SJCRH30 (cell line): ENCODE measurements around the gene CKAP2. TPM values are rescaled to one million over a fixed set of nuclear protein-coding genes. Genes with fewer than 3 reads are reported as not detected.
A peak's percentile ranks its signal among the peaks of the same experiment; 100 is the strongest.
"Not testable (repeated sequence)": the region's sequence is repeated elsewhere in the genome, so short reads cannot be mapped to it uniquely, and the experiment has no call there.

Source experiments
- DNase-seq, 2 experiments: peaks; one replicate each; pipeline ENCODE4 v3.0.0-alpha.2; 2015 to 2020
- H3K27ac ChIP-seq: fragments of 250-450 bp; sonication (Bioruptor Pico); 2 replicates; pipeline ENCODE4 v1.5.1; 2020; ENCODE audit warnings: mild to moderate bottlenecking, moderate library complexity
- H3K27me3 ChIP-seq: fragments of 250-450 bp; sonication (Bioruptor Pico); 2 replicates; pipeline ENCODE4 v1.5.1; 2020; ENCODE audit warnings: mild to moderate bottlenecking, moderate library complexity
- H3K36me3 ChIP-seq: fragments of 250-450 bp; sonication (Bioruptor Pico); 2 replicates; pipeline ENCODE4 v1.5.1; 2020; ENCODE audit warnings: mild to moderate bottlenecking, moderate library complexity
- H3K4me1 ChIP-seq: fragments of 250-450 bp; sonication (Bioruptor Pico); 2 replicates; pipeline ENCODE4 v1.5.1; 2020; ENCODE audit warnings: mild to moderate bottlenecking, moderate library complexity
- H3K4me3 ChIP-seq: fragments of 250-450 bp; sonication (Bioruptor Pico); 2 replicates; pipeline ENCODE4 v1.5.1; 2020; ENCODE audit warnings: mild to moderate bottlenecking, moderate library complexity
- H3K9me3 ChIP-seq: fragments of 250-450 bp; sonication (Bioruptor Pico); replicated peaks from 2 replicates; pipeline ENCODE4 v1.5.1; 2020; ENCODE audit warnings: mild to moderate bottlenecking, moderate library complexity
- total RNA-seq: library from RNA; depleted of rRNA; stranded (reverse); fragments of >200 nt; shearing (Covaris generic); gene quantifications from 2 replicates; pipeline ENCODE4 v1.2.3, GENCODE V29; 2014

CKAP2 gene
- total RNA-seq, 1 experiment from 2014 or later: 120 TPM

DNA sequence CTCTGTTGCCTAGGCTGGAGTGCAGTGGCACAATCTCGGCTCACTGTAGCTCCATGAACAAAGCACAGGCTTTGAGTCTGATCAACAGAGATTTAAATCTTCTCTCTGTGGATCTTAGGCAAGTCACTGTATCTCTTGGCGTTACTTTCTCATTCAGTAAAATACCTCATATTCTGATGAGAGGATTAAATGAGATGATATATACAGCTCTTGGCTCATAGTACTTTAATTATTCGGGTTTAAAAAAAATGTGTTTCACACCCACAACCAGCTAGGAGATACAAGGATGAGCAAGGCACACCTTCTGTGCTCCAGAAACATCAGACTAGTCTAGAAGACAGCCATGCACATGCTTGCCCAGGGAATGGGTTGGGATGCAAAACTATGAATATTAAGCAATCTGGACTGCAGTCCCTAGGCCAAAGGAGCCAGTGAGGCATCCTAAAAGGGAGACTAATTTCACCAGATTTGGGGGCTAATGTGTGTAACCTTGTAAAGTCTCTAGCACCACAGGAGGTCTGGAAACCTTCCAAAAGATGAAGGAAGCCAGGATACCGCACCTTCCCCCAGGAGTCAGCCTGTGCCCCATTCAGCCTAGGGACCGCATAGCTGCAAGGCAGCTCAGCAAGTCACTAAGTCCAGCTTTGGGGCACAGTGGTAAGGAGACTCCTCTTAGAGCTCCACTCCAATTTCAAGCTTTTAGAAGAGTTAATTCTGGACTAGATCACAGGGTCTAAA, 7.3 kb upstream of the CKAP2 start:
- DNase-seq: peak; percentile 71 to 84
- Histone ChIP-seq H3K27ac (peak overlapping the region; percentile 41), H3K9me3 (no peaks in the 10 kb centered on the region), H3K4me3 (no peak overlapping the region), H3K4me1 (peaks cover 17% of the 10 kb centered on the region), H3K27me3 (no peaks in the 10 kb centered on the region), H3K36me3 (no peaks in the 10 kb centered on the region; the same call in 1 of the 2 replicates)

DNA sequence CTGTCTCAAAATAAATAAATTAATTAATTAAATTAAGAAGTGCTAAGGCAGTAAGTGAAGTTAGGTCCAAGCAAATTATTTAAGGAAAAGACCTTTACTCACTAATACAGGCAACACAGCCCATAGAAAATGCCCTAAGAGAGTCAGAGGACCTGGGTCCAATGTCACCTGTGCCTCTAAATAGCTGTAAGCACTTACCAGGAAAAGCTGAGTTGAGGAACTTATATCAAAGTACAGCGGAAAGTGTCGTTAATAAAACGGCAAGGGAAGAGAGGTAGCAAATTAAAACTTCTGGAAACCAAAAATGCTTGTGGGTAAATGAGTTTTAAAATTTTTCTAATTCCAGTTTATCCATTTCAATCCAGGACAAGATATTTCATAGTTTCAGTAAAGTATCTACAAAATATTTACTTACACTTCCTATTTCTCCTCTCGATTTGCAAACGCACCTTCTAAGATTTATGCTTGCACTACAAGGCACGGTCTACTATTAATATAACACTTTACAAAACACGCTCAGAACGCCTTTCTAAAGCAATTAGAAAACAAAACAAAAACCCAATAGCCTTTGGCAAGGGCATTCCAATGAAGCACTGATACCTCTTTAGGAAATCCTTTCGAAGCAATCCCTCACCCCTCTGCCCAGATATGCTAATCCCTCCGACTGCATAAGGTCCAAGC, 5.8 kb upstream of the CKAP2 start:
- H3K27me3 ChIP-seq: no peaks in the 10 kb centered on the region

DNA sequence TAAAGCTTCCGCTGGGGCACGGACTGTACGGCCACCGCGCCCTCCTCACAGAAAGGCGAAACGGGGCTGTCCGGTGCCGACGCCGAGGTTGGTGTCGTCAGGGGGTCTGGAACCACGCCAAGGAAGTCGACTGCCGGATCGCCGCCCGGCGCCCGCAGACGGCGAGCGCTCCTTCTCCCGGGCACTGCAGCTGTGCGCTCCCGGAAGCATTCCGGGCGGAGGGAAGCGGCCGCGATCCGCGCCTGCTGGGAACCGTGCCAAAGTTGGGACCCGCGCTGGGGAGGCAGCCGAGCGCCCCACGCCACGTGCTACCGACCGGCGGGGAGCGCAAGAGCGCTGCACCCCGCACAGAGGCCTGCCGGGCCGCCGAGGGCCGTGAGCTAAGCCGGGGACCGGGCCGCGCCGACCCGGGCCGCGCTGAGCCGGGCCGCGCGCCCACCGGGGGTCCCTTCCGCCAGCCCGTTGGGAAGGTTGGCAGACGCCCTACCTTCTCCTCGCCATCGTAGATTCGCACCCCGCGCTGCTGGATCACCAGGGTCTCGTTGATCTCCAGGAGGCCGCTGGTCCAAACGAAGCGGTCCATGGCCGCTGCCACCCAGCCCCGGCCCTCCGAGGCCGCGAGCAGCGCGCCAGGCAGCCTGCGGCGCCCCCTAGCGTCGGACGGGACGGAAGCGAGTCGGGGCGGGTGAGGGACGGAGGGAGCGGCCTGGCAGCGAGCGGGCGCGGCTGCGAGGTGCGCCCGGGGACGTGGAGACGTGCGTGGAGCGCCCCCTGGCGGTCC, 5.1 kb upstream of the CKAP2 start, which contains the start of gene VPS36:
VPS36 (minus strand) TSS at position 623 of the 781 bp plus-strand sequence; CDS start at position 583, 40 bp downstream.
- Histone ChIP-seq H3K36me3 (no peaks in the 10 kb centered on the region), H3K9me3 (no peaks in the 10 kb centered on the region), H3K27me3 (no peaks in the 10 kb centered on the region), H3K27ac (peak within 1 kb of the TSS; percentile 76), H3K4me1 (peaks cover 17% of the 10 kb centered on the region), H3K4me3 (peak within 1 kb of the TSS; percentile 70)
- DNase-seq: peak; percentile 89 to 96

More for the DNA sequence above, 5.8 kb upstream of the CKAP2 start:
- Histone ChIP-seq H3K4me3 (peak overlapping the region; percentile 70), H3K36me3 (no peaks in the 10 kb centered on the region), H3K9me3 (no peaks in the 10 kb centered on the region), H3K4me1 (peaks cover 17% of the 10 kb centered on the region), H3K27ac (peak overlapping the region; percentile 76)
- DNase-seq: peak in 1 of 2 experiments; percentile 22

DNA sequence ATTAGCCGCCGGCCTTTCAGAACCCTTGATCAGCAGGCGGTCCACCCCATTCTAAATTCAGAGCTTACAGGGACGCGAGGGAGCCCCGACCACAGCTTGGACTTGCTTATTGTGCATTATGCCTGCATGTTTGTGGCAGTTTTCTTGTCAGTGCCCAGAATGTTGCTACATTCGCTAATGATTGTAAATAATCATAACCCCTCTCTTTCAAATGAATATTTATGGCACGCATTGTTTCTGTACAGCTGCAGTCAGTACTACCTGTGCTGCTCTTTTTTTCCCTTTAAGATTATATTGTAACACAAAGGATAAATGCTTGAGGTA, 4.5 kb upstream of the CKAP2 start:
- no peaks in the 10 kb centered on the region for H3K36me3 ChIP-seq
- H3K9me3 ChIP-seq: no peaks in the 10 kb centered on the region
- H3K4me3 ChIP-seq: no peak overlapping the region; the same call in 1 of the 2 replicates
- no peaks in the 10 kb centered on the region for H3K27me3 ChIP-seq
- peaks cover 17% of the 10 kb centered on the region for H3K4me1 ChIP-seq
- no peak overlapping the region for H3K27ac ChIP-seq
- DNase-seq: no peak

DNA sequence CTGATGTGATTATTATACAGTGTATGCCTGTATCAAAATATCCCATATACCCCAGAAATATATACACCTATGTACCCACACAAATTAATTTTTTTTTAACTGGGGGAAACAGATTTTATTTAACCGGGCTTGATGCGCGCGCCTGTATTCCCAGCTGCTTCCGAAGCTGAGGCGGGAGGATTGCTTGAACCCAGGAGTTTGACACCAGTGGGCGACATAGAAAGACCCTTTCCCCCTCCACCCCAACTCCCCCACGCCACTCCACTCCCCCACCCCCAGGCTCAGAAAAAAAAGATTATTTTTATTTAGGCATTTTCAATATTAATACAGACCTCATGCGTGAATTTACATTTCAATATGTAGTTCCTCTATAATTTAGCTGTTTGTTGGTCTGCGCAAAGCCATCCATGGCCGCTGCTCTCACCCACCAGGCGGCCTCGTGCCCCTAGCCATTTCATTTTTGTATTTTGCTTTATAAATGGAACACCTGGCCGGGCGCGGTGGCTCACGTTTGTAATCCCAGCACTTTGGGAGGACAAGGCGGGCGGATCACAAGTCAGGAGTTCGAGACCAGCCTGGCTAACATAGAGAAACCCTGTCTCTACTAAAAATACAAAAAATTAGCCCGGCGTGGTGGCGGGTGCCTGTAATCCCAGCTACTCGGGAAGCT, 4.0 kb upstream of the CKAP2 start:
- Histone ChIP-seq H3K27ac (no peak overlapping the region), H3K9me3 (no peaks in the 10 kb centered on the region), H3K4me1 (peaks cover 17% of the 10 kb centered on the region), H3K4me3 (no peak overlapping the region), H3K36me3 (peaks cover under 1% of the 10 kb centered on the region), H3K27me3 (no peaks in the 10 kb centered on the region)
- DNase-seq: no peak

GRCh38 chr13:52452470-52452869, 2.8 kb upstream of the CKAP2 start:
- Histone ChIP-seq H3K4me3 (no peak overlapping the region), H3K4me1 (peaks cover 18% of the 10 kb centered on the region), H3K27me3 (no peaks in the 10 kb centered on the region), H3K27ac (no peak overlapping the region), H3K9me3 (no peaks in the 10 kb centered on the region), H3K36me3 (peaks cover 12% of the 10 kb centered on the region)
- no peak for DNase-seq

DNA sequence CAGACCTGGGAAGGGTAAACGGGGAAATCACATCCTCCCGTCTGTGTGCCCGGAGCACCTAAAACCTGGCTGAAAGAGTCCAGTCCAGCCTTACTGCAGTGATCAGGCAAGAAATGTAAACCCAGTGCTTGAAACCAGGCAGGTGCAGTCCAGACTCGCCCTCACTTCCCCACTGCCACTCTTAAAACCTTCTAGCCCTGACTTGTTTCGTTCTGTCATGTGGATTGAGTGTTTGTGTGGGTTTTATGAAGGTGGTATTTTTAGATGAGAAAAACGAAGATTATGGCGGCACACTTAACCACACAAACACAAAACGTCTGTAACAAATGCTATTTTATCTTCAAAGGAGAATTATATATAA, 839 bp upstream of the CKAP2 start:
- peak overlapping the region; percentile 69 for H3K4me3 ChIP-seq
- no peaks in the 10 kb centered on the region for H3K27me3 ChIP-seq
- H3K36me3 ChIP-seq: peaks cover 26% of the 10 kb centered on the region
- DNase-seq: peak in 1 of 2 experiments; percentile 38
- no peaks in the 10 kb centered on the region for H3K9me3 ChIP-seq
- H3K4me1 ChIP-seq: peaks cover 4% of the 10 kb centered on the region
- H3K27ac ChIP-seq: peak overlapping the region; percentile 59; the same call in 1 of the 2 replicates

- Histone ChIP-seq H3K4me1 (peaks cover 4% of the 10 kb centered on the region), H3K27me3 (no peaks in the 10 kb centered on the region), H3K36me3 (peaks cover 36% of the 10 kb centered on the region), H3K9me3 (no peaks in the 10 kb centered on the region), H3K4me3 (peak overlapping the region; percentile 69), H3K27ac (peak overlapping the region; percentile 59)
- peak; percentile 85 to 90 for DNase-seq
These were observed 381 bp downstream of the CKAP2 start for GRCh38 chr13:52455677-52456041.

DNA sequence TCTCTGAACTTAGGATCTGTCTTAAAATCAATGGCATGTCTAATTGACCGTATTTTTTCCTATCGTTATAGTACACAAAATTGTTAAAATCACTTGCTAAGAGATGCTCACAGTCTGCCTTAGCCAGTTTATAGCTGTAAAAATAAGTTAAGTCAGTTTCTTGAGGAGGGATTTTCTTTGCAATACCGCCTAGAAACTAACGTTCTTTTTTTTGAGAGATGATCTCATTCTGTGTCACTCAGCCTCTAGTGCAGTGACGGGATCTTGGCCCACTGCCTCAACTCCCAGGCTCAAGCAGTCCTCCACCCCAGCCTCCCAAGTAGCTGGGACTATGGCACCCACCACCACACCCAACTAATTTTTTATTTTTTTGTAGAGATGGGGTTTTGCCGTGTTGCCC, 4.4 kb downstream of the CKAP2 start:
- Histone ChIP-seq H3K27me3 (no peaks in the 10 kb centered on the region), H3K9me3 (no peaks in the 10 kb centered on the region), H3K36me3 (peaks cover 75% of the 10 kb centered on the region), H3K4me1 (peaks cover 4% of the 10 kb centered on the region), H3K4me3 (no peak overlapping the region), H3K27ac (no peak overlapping the region)
- no peak for DNase-seq

GRCh38 chr13:52461265-52461664, 6.0 kb downstream of the CKAP2 start:
- no peak for DNase-seq
- peaks cover 90% of the 10 kb centered on the region for H3K36me3 ChIP-seq
- peaks cover 4% of the 10 kb centered on the region for H3K4me1 ChIP-seq
- H3K9me3 ChIP-seq: no peaks in the 10 kb centered on the region
- H3K27ac ChIP-seq: no peak overlapping the region
- no peaks in the 10 kb centered on the region for H3K27me3 ChIP-seq
- no peak overlapping the region for H3K4me3 ChIP-seq

GRCh38 chr13:52463526-52463925, 8.2 kb downstream of the CKAP2 start:
- Histone ChIP-seq H3K27me3 (no peaks in the 10 kb centered on the region), H3K36me3 (peaks cover 88% of the 10 kb centered on the region), H3K4me1 (no peaks in the 10 kb centered on the region), H3K4me3 (no peak overlapping the region), H3K27ac (no peak overlapping the region), H3K9me3 (no peaks in the 10 kb centered on the region)
- no peak for DNase-seq

DNA sequence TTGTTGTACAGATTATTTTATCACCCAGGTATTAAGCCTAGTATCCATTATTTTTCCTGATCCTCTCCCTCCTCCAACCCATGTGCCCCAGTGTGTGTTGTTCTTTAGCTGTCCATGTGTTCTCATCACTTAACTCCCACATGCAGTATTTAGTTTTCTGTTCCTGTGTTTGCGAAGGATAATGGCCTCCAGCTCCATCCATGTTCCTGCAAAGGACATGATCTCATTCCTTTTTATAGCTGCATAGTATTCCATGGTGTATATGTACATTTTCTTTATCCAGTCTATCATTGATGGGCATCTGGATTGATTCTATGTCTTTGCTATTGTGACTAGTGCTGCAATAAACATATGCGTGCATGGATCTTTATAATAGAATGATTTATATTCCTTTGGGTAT, 13.2 kb downstream of the CKAP2 start:
- H3K27ac ChIP-seq, H3K4me3 ChIP-seq, DNase-seq, H3K4me1 ChIP-seq, H3K27me3 ChIP-seq, H3K9me3 ChIP-seq: not testable (repeated sequence)
- H3K36me3 ChIP-seq: peaks cover 80% of the 10 kb centered on the region

GRCh38 chr13:52480677-52481428, 25.6 kb downstream of the CKAP2 start:
- not testable (repeated sequence) for H3K27ac ChIP-seq, DNase-seq, H3K4me1 ChIP-seq, H3K9me3 ChIP-seq, H3K4me3 ChIP-seq, H3K27me3 ChIP-seq
- H3K36me3 ChIP-seq: peaks cover 13% of the 10 kb centered on the region

DNA sequence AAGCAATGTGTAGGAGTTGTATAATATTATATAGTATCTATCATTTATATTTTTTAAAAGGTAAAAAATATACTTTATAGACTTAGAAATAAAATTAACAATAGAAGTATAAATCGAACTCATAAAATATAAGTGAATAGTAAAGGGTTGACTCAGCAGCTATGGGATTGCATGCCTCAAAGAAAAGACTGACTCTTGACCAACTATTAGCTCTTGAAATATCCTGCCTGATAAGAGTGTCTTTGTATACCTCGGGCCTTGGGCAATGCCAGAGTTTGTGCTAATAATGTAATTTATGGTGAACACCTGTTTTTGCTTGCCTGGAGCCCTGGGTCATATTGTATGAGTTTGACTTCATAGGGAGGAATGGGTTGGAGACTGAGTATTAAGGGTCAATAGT, 31.8 kb downstream of the CKAP2 start:
- not testable (repeated sequence) for H3K36me3 ChIP-seq, H3K4me1 ChIP-seq, H3K9me3 ChIP-seq, H3K27me3 ChIP-seq, H3K27ac ChIP-seq, H3K4me3 ChIP-seq
- DNase-seq: peak; percentile 5 to 47
